A673 (cell line): Measurements from ENCODE around the gene CFAP157.

Experiments used
- CTCF ChIP-seq: fragments of 300-800, 200-600 bp; sonication (generic); conservative IDR thresholded peaks from 2 replicates; pipeline ENCODE4 v1.5.1; 2017; ENCODE audit warnings: low read depth, mild to moderate bottlenecking, antibody characterized with exemption, low read length, moderate library complexity, mixed read lengths
- EZH2 ChIP-seq: fragments of 200-600 bp; sonication (generic); IDR thresholded peaks from 2 replicates; pipeline ENCODE4 v1.6.1; 2017; ENCODE audit warnings: borderline replicate concordance, low read depth, mild to moderate bottlenecking, mixed read lengths, antibody characterized with exemption, low read length; ENCODE audit not compliant: poor library complexity, severe bottlenecking

DNA sequence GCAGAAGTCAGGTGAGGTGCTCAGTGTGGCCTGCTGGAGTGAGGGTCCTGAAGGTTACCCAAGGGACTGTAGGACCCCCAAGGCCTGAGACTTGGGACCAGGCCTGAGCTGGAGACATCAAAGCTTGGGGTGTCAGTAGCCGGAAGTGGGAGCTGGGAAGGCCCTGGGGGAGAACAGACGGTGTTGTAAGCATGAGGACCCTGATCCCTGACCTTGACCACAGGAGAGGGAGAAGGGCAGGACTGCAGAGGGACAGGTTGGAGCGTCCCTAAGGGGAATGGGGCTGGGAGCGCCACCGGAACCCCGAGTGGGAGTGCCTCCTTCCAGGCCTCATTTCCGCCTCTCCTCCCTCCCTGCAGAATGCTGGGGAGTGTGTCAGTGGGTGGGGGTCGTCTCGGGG lies 9.6 kb downstream of the CFAP157 start:
- TF ChIP-seq CTCF, result no peak
- no peak for TF ChIP-seq EZH2
